Activated T-cell treated with anti-CD3 and anti-CD28 coated beads for 24 hours (primary cell): Measurements from ENCODE around the gene TMEM239.
"Not testable (repeated sequence)": the region's sequence is repeated elsewhere in the genome, so short reads cannot be mapped to it uniquely, and the experiment has no call there.

Source experiments
- DNase-seq: peaks from one replicate; pipeline ENCODE4 v3.0.0-alpha.2; 2020; ENCODE audit warnings: low read depth

Gene TMEM239

DNA sequence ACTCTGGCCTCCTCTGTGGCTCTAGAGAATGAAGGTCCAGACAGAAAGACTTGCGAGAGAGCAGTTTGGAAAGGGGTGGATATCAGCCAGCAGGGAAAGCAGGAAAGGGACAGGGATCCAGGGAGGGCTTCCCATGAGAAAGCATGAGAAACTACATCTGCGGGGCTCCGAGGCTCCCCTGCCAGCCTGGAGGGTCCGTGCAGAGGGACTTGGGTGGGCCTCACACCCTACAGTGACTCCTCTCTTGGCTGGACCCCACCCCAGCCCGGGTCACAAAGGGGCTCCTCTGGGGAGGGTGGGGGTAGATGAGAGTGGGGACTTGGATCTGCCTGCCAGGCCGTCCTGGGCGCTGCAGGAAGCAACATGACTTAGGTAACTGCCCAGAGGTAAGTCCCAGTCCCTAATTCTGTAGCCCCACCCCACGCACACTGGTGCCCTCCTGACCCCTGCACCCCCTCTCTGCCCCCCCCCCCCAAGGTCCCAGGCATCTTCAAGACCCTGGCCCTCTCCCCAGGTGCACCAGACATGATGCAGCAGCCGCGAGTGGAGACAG lies at the start of gene TMEM239:
Gene TMEM239 (plus strand): TSS at position 335 of the 553 bp plus-strand sequence. CDS start 191 bp downstream, at position 526.
- no peak for DNase-seq

- no peak for DNase-seq
Measured at GRCh38 chr20:2767768-2768631, 48.2 kb upstream of the TMEM239 start.

- DNase-seq = no peak
Measured at GRCh38 chr20:2768632-2769015, 47.5 kb upstream of the TMEM239 start.

- DNase-seq = not testable (repeated sequence)
Measured at GRCh38 chr20:2770091-2770490, 46.1 kb upstream of the TMEM239 start.

GRCh38 chr20:2771631-2772080 lies 44.5 kb upstream of the TMEM239 start:
- no peak for DNase-seq

DNA sequence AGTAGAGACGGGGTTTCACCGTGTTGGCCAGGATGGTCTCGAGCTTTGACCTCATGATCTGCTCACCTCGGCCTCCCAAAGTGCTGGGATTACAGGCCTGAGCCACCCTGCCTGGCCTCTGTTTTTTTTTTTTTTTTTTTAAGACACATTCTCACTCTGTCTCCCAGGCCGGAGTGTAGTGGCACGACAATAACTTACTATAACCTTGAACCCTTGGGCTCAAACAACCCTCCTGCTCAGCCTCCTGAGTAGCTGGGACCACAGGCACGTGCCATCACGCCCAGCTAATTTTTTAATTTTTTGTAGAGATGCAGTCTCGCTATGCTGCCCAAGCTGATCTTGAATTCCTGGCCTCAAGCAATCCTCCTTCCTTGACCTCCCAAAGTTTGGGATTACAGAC lies 42.4 kb upstream of the TMEM239 start:
- no peak for DNase-seq

- DNase-seq = no peak
Measured at GRCh38 chr20:2775139-2775538, 41.0 kb upstream of the TMEM239 start.

- DNase-seq = no peak
Measured at GRCh38 chr20:2778602-2779321, 37.4 kb upstream of the TMEM239 start.

DNA sequence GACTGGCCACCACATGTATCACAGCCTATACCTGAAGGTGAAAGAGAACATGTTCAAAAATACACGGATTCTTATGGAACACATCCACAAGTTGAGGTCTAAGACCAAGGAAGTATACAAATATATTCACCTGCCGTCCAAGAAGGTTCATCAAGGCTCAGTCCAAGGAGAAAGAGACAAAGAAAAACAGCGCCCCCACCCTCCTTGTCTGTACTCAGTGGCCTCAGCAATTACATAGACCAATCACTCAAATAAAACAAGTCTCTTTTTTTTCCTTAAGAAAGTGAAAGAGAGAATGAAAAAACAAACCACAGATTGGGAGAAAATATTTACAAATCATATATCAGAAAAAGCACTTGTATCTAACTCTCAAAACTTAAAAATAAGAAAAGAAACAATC lies 35.2 kb upstream of the TMEM239 start:
- DNase-seq = no peak

DNA sequence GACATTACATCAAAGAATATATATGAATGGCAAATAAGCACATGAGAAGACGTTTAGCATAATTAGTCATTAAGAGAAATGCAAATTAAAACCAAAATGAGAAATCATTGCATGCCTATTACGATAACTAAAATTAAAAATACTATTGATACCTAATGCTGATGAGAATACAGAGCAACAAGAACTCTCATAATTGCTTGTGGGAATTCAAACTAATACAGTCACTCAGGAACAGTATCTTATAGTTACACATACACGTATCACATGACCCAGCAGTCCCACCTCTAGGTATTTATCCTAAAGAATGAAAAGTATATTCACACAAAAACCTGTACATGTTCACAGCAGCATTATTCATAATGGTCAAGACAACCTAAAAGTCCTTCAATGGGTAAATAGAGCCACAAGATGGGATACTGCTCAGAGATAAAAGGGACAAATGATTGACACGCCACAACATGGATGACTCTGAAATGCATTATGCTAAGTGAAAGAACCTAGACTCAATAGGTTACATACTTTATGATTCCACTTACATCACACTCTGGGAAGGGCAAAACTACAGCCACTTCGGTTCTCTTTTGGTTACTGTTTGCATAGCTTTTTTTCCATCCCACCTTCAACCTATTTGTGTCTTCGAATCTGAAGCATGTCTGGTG lies 32.1 kb upstream of the TMEM239 start:
- no peak for DNase-seq

DNA sequence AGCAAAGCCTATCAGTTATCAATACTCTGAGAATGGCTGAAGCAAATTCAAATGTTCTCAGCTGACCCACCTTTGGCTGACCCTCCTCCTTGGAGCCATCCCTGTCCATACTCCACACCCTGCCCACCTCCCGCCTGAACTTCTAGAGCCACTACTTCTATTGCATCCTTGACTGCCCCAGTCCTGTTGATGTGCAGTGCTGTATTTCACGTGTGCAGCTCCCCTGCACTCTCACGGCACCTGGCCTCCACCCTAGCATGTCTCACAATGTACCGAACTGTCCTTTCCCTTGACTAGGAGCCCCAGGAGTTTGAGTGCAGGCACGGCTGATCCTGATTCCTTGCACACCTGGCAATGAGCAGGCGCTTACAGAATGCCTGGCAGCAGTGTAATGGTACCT lies 22.7 kb upstream of the TMEM239 start:
- DNase-seq = no peak

DNA sequence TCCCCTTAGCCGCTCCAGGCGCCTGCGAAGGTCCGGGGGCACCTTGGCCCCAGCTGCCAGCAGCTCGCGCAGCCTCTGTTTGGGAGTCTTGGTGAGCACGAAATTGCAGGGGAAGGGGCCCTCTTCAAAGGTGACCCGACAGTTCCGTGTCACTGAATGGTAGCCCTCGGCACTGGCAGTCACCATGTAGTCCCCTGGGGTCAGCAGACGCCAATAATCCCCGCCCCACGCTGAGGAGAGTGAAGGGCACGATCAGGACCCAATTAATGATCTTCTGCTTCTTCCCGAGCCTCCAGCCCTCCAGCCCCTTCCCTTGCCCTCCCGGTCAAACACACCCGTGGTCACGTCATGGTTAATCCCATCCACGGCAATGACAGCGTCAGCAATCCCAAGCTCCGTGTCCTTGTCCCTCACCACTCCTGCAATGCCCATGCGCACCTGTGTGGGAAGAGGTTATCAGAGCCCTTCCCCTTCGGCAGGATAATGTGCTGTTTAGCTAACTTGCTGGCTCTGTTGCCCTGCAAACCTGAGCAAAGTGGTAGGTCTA lies 21.9 kb upstream of the TMEM239 start:
- no peak for DNase-seq

- DNase-seq = no peak
Measured at GRCh38 chr20:2794866-2795447, 21.2 kb upstream of the TMEM239 start.

- no peak for DNase-seq
Measured at GRCh38 chr20:2795451-2795850, 20.7 kb upstream of the TMEM239 start.

- no peak for DNase-seq
Measured at GRCh38 chr20:2796011-2796660, 20.0 kb upstream of the TMEM239 start.

- no peak for DNase-seq
Measured at GRCh38 chr20:2797136-2797983, 18.8 kb upstream of the TMEM239 start.

DNA sequence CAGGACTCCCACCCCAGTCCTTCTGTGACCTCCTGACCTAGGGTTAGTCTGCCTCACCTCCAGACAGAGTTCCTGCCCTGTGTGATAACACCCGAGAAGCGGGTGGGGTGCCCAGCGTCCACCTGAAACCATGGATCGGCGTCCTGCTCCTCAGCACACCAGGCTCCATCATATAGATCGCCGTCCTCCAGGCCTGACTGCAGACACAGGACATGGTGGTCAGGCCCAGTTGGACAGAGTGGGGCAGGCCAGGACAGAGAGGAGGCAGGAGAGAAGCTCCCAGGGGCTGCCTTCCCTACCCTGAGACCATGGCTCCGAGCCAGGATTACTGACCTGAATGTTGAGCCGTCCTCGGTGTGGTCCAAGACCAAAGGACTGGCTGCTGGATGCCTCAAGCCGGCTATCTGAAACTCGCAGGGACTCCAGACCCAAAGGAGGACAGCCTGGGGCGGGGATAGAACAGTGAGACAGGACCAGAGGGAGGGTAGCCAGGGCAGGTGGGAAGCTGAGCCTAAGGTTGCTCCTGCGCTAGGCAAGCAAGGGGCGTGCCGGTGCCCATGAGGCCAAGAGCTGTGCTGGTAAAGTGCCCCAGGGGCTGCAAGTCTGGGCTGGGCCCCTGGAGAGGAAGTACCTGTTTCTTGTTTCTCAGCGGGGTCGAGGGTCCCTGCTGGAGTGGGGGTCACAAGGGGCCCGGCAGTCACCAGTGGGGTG lies 17.9 kb upstream of the TMEM239 start:
- no peak for DNase-seq

- DNase-seq = no peak
Measured at GRCh38 chr20:2798814-2799213, 17.4 kb upstream of the TMEM239 start.

DNA sequence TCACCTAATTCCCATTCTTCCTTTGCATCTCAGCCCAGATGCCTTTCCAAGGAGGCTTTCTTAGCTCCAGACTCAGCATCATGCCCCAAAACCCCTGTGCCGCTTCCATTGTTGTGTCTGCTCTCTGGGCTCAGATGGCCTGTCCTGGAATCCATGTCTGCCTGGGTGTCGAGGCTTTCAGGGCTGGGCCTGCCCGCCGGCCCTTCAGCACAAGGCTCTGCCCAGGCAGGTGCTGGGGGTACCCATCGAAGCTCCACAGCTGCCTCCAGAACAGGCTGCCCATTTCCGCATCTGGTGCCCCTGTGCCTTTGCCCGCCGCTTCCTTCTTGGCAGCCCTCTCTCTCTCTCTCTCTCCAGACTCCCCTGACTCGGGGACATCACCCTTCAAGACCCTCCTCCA lies 16.9 kb upstream of the TMEM239 start:
- no peak for DNase-seq
